Measurements from ENCODE around the gene TSPOAP1. TPM values are rescaled to one million over a fixed set of nuclear protein-coding genes. Genes with fewer than 3 reads are reported as not detected.

TSPOAP1 gene
- total RNA-seq, 1 experiment from 2014 or later = 10.9 TPM

DNA sequence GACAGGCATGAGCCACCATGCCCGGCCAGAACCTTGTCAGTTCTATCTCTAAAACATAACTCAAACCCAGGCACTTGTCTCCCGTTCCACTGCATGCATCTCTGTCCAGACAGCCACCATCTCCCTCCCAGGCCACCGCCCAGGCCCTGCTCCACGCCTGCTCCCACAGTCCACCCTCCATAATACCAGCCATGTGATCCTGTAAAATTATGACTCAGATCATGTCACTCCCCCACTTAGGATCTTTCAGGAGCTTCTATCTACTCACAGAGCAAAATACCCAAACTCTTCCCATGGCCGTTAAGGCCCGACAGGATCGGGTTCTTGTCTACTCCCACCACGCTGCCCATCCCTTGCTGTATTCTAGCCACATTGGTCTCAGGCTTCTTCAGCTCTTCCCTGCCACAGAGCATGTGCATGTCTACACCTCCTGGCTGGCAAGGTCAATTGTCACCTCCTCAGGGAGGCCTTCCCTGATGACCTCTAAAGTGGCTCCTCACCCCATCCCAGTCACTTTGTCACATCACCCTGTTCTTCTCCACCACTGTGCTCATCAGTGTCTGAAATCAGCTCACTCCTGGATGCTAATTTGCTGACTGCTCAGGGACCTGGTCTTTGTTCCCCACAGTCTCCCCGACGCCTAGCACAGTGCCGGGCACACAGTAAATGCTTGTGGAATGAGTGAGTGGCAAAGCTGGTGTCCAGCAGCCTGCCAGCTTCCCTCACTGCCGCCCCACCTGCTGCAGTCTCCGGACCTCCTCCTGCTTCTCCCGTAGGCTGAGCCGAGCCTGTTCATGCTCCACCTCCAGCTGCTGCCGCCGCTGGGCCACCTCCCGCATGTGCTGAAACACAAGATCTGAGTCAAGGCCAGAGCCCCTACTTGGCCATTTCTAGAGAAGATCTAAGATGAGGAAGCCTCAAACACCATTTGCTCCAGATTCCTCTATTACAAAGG, 6.7 kb downstream of the TSPOAP1 start:
- ChIA-PET CTCF (interaction anchor here (0.7 to 2.7 kb wide), 7 partner anchors 9 to 127 kb away, joined by 3 to 17 read pairs (median 4); partner anchors contain the start of gene RNF43), POLR2A (interaction anchor here (1.9 kb wide), 1 partner anchor 95 kb away, joined by 9 read pairs; the partner anchor contains the start of gene RNF43)
- Mint-ChIP-seq H3K9me3 (no peaks in the 10 kb centered on the region), H3K36me3 (0 out of 2 replicates have a peak, but pooled peaks cover 3% of the 10 kb centered on the region), H3K27me3 (ENCODE audit: low read depth) (peaks cover 47% of the 10 kb centered on the region), H3K4me3 (no peak overlapping the region), H3K27ac (no peak overlapping the region), H3K4me1 (peaks cover 24% of the 10 kb centered on the region)
- no peak for TF ChIP-seq TP53 (CRISPR knock-in tag; IDR thresholded peaks at IDR 0.05)
- TF ChIP-seq GTF2I (CRISPR knock-in tag; conservative IDR thresholded peaks at IDR 0.05) = no peak
- no peak for TF ChIP-seq TEAD4 (CRISPR knock-in tag; IDR thresholded peaks at IDR 0.05)
- no peak for DNase-seq (ENCODE audit: low spot score)
- no peak for ATAC-seq

DNA sequence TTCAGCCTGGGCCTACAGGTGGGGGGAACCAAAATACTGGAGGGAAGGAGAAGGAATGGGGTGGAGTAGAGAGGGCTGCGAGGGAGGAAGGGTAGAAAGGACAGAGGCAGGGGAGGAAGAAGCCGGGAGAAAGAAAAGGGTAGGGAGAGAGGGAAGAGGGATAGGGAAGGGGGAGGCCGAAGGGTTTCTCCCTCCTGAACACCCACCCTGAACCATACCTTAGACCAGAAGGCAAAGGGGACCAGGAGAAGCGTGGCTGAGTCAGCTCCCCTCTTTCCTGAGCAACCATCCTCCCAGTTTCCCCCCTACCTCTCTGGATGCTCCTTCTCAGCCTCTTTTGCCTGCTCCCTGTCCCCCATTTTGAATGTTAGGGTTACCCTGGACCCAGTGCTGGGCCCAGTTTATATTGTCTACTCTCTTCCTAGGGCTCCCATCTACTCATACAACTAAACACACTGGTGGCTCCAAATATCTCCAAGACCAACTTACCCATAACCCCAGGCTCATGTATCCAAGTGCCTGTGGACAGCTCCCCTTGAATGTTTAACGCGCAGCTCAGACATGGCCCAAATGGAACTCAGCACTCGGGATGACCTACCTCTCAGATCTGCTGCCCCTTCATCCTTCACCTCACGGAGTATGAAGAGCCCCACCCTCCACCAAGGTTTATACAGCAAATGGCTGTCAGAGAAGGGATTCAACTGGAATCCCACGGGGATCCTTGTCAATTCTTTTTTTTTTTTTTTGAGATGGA, 7.8 kb downstream of the TSPOAP1 start:
- H3K4me3 Mint-ChIP-seq = no peak overlapping the region
- 0 out of 2 replicates have a peak, but pooled peaks cover 3% of the 10 kb centered on the region for H3K36me3 Mint-ChIP-seq
- H3K9me3 Mint-ChIP-seq = no peaks in the 10 kb centered on the region
- DNase-seq (ENCODE audit: low spot score) (no peak), ATAC-seq (no peak)
- CTCF ChIA-PET = interaction anchor here (1.3 to 8.3 kb wide), 2 partner anchors 8 to 15 kb away, joined by 3 to 97 read pairs; no protein-coding TSS in a partner anchor
- peaks cover 18% of the 10 kb centered on the region for H3K4me1 Mint-ChIP-seq
- peaks cover 44% of the 10 kb centered on the region for H3K27me3 Mint-ChIP-seq (ENCODE audit: low read depth)
- H3K27ac Mint-ChIP-seq = no peak overlapping the region
- POLR2A ChIA-PET = interaction anchor here (0.7 kb wide), 1 partner anchor 144 kb away, joined by 6 read pairs; no protein-coding TSS in a partner anchor
- TF ChIP-seq SMAD4 (CRISPR knock-in tag; IDR thresholded peaks at IDR 0.05) (no peak), EMX1 (CRISPR knock-in tag; IDR thresholded peaks at IDR 0.05) (no peak), GABPB1 (CRISPR knock-in tag; IDR thresholded peaks at IDR 0.05) (no peak), NR3C1 (CRISPR knock-in tag; conservative IDR thresholded peaks at IDR 0.05; ENCODE audit: low read depth) (no peak), NFATC4 (CRISPR knock-in tag; IDR thresholded peaks at IDR 0.05) (no peak), IRF2 (CRISPR knock-in tag; IDR thresholded peaks at IDR 0.05; ENCODE audit: borderline replicate concordance, low read depth) (no peak), NR1H2 (CRISPR knock-in tag; IDR thresholded peaks at IDR 0.05) (no peak)
- TF ChIP-seq, protein P1, sequence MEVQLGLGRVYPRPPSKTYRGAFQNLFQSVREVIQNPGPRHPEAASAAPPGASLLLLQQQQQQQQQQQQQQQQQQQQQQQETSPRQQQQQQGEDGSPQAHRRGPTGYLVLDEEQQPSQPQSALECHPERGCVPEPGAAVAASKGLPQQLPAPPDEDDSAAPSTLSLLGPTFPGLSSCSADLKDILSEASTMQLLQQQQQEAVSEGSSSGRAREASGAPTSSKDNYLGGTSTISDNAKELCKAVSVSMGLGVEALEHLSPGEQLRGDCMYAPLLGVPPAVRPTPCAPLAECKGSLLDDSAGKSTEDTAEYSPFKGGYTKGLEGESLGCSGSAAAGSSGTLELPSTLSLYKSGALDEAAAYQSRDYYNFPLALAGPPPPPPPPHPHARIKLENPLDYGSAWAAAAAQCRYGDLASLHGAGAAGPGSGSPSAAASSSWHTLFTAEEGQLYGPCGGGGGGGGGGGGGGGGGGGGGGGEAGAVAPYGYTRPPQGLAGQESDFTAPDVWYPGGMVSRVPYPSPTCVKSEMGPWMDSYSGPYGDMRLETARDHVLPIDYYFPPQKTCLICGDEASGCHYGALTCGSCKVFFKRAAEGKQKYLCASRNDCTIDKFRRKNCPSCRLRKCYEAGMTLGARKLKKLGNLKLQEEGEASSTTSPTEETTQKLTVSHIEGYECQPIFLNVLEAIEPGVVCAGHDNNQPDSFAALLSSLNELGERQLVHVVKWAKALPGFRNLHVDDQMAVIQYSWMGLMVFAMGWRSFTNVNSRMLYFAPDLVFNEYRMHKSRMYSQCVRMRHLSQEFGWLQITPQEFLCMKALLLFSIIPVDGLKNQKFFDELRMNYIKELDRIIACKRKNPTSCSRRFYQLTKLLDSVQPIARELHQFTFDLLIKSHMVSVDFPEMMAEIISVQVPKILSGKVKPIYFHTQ (CRISPR knock-in tag; IDR thresholded peaks at IDR 0.05) = no peak
- TF ChIP-seq, protein P2, sequence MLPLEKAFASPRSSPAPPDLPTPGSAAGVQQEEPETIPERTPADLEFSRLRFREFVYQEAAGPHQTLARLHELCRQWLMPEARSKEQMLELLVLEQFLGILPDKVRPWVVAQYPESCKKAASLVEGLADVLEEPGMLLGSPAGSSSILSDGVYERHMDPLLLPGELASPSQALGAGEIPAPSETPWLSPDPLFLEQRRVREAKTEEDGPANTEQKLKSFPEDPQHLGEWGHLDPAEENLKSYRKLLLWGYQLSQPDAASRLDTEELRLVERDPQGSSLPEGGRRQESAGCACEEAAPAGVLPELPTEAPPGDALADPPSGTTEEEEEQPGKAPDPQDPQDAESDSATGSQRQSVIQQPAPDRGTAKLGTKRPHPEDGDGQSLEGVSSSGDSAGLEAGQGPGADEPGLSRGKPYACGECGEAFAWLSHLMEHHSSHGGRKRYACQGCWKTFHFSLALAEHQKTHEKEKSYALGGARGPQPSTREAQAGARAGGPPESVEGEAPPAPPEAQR (CRISPR knock-in tag; IDR thresholded peaks at IDR 0.05) = no peak
- TF ChIP-seq, protein P3, sequence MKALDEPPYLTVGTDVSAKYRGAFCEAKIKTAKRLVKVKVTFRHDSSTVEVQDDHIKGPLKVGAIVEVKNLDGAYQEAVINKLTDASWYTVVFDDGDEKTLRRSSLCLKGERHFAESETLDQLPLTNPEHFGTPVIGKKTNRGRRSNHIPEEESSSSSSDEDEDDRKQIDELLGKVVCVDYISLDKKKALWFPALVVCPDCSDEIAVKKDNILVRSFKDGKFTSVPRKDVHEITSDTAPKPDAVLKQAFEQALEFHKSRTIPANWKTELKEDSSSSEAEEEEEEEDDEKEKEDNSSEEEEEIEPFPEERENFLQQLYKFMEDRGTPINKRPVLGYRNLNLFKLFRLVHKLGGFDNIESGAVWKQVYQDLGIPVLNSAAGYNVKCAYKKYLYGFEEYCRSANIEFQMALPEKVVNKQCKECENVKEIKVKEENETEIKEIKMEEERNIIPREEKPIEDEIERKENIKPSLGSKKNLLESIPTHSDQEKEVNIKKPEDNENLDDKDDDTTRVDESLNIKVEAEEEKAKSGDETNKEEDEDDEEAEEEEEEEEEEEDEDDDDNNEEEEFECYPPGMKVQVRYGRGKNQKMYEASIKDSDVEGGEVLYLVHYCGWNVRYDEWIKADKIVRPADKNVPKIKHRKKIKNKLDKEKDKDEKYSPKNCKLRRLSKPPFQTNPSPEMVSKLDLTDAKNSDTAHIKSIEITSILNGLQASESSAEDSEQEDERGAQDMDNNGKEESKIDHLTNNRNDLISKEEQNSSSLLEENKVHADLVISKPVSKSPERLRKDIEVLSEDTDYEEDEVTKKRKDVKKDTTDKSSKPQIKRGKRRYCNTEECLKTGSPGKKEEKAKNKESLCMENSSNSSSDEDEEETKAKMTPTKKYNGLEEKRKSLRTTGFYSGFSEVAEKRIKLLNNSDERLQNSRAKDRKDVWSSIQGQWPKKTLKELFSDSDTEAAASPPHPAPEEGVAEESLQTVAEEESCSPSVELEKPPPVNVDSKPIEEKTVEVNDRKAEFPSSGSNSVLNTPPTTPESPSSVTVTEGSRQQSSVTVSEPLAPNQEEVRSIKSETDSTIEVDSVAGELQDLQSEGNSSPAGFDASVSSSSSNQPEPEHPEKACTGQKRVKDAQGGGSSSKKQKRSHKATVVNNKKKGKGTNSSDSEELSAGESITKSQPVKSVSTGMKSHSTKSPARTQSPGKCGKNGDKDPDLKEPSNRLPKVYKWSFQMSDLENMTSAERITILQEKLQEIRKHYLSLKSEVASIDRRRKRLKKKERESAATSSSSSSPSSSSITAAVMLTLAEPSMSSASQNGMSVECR (CRISPR knock-in tag; IDR thresholded peaks at IDR 0.05; ENCODE audit: borderline replicate concordance) = no peak
- TF ChIP-seq, protein P4, sequence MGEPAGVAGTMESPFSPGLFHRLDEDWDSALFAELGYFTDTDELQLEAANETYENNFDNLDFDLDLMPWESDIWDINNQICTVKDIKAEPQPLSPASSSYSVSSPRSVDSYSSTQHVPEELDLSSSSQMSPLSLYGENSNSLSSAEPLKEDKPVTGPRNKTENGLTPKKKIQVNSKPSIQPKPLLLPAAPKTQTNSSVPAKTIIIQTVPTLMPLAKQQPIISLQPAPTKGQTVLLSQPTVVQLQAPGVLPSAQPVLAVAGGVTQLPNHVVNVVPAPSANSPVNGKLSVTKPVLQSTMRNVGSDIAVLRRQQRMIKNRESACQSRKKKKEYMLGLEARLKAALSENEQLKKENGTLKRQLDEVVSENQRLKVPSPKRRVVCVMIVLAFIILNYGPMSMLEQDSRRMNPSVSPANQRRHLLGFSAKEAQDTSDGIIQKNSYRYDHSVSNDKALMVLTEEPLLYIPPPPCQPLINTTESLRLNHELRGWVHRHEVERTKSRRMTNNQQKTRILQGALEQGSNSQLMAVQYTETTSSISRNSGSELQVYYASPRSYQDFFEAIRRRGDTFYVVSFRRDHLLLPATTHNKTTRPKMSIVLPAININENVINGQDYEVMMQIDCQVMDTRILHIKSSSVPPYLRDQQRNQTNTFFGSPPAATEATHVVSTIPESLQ (CRISPR knock-in tag; IDR thresholded peaks at IDR 0.05) = no peak
- TF ChIP-seq, protein P5, sequence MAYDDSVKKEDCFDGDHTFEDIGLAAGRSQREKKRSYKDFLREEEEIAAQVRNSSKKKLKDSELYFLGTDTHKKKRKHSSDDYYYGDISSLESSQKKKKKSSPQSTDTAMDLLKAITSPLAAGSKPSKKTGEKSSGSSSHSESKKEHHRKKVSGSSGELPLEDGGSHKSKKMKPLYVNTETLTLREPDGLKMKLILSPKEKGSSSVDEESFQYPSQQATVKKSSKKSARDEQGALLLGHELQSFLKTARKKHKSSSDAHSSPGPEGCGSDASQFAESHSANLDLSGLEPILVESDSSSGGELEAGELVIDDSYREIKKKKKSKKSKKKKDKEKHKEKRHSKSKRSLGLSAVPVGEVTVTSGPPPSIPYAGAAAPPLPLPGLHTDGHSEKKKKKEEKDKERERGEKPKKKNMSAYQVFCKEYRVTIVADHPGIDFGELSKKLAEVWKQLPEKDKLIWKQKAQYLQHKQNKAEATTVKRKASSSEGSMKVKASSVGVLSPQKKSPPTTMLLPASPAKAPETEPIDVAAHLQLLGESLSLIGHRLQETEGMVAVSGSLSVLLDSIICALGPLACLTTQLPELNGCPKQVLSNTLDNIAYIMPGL (CRISPR knock-in tag; IDR thresholded peaks at IDR 0.05) = no peak
- TF ChIP-seq, protein P6, sequence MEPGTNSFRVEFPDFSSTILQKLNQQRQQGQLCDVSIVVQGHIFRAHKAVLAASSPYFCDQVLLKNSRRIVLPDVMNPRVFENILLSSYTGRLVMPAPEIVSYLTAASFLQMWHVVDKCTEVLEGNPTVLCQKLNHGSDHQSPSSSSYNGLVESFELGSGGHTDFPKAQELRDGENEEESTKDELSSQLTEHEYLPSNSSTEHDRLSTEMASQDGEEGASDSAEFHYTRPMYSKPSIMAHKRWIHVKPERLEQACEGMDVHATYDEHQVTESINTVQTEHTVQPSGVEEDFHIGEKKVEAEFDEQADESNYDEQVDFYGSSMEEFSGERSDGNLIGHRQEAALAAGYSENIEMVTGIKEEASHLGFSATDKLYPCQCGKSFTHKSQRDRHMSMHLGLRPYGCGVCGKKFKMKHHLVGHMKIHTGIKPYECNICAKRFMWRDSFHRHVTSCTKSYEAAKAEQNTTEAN (CRISPR knock-in tag; IDR thresholded peaks at IDR 0.05) = no peak

All from WTC11 (cell line).